WERI-Rb-1 (cell line): ENCODE results near the gene HIPK2.

Experiments used
- DNase-seq: peaks from one replicate; pipeline ENCODE4 v3.0.0-alpha.2; 2020
- H3K27ac ChIP-seq: fragments of 250-450 bp; sonication (Bioruptor Pico); 2 replicates; pipeline ENCODE4 v1.5.1; 2020; ENCODE audit warnings: mild to moderate bottlenecking, moderate library complexity
- H3K27me3 ChIP-seq: fragments of 250-450 bp; sonication (Bioruptor Pico); 2 replicates; pipeline ENCODE4 v1.5.1; 2021; ENCODE audit warnings: mild to moderate bottlenecking, low read depth, moderate library complexity; ENCODE audit not compliant: insufficient read depth, severe bottlenecking
- H3K36me3 ChIP-seq: fragments of 250-450 bp; sonication (Bioruptor Pico); 2 replicates; pipeline ENCODE4 v1.5.1; 2020; ENCODE audit warnings: mild to moderate bottlenecking, moderate library complexity
- H3K4me3 ChIP-seq: 2 replicates; pipeline ENCODE4 v1.5.1; 2011; ENCODE audit warnings: low read depth, mild to moderate bottlenecking, control low read depth, low read length
- H3K9me3 ChIP-seq: fragments of 250-450 bp; sonication (Bioruptor Pico); 2 replicates; pipeline ENCODE4 v1.5.1; 2021; ENCODE audit warnings: mild to moderate bottlenecking, moderate library complexity; ENCODE audit not compliant: severe bottlenecking
- TF ChIP-seq, protein P1 (sequence below): IDR thresholded peaks from 2 replicates; pipeline ENCODE4 v1.5.1; 2011; ENCODE audit warnings: low read depth, mild to moderate bottlenecking, control low read depth, inconsistent platforms, low read length

The HIPK2 gene

DNA sequence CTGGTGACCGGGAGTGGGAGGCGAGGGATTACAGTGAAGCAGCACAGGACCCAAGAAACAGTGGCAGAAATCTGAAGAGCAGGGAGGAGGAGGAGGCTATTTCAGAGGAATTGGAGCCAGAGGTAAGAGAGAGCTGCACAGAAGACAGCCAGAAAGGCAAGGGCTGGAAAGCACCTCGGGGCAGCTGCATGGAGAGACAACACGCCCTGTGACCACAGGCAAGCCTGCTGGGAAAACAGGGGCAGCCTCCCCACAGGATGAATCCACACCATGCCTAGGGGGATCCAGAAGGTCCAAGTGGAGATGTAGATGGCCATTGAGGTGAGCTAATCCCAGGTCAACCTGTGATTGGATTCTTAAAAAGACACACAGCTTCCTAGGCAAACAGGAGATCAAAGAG lies 135.5 kb downstream of the HIPK2 start:
- H3K4me3 ChIP-seq, result no peak overlapping the region
- peaks cover 52% of the 10 kb centered on the region for H3K36me3 ChIP-seq
- no peaks in the 10 kb centered on the region for H3K27me3 ChIP-seq
- H3K27ac ChIP-seq, result no peak overlapping the region
- DNase-seq, result no peak
- TF ChIP-seq, protein P1, sequence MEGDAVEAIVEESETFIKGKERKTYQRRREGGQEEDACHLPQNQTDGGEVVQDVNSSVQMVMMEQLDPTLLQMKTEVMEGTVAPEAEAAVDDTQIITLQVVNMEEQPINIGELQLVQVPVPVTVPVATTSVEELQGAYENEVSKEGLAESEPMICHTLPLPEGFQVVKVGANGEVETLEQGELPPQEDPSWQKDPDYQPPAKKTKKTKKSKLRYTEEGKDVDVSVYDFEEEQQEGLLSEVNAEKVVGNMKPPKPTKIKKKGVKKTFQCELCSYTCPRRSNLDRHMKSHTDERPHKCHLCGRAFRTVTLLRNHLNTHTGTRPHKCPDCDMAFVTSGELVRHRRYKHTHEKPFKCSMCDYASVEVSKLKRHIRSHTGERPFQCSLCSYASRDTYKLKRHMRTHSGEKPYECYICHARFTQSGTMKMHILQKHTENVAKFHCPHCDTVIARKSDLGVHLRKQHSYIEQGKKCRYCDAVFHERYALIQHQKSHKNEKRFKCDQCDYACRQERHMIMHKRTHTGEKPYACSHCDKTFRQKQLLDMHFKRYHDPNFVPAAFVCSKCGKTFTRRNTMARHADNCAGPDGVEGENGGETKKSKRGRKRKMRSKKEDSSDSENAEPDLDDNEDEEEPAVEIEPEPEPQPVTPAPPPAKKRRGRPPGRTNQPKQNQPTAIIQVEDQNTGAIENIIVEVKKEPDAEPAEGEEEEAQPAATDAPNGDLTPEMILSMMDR, result no peak
- H3K9me3 ChIP-seq, result no peaks in the 10 kb centered on the region

DNA sequence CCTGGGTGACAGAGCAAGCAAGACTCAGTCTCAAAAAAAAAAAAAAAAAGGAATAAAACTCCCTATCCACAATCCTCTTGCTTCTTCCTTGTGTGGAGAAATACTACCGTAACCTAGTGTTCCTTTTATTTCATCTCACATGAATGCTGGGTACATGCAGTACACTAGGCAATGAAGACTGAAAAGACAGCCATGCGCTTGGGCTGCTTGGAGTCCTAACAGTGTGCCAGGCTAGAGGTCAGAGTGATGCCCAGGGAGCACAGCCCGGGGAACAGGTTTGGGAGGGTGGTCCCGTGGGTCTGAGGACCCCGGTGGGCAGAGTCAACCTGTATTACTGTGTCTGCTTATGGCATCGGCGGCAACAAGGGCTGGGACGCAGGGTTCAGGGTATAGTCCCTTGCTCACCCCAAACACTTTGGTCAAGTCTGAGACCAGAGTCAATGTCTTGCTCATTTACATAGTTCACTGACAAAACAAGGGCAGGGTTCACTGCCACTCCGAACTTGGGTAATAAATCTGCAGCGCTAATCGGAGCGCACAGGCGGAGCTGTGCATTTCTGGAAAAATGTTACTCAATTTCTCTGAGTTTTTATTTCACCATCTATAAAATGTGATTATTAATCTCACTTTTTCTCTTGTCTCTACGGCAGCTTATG lies 136.3 kb downstream of the HIPK2 start:
- no peak overlapping the region for H3K4me3 ChIP-seq
- H3K36me3 ChIP-seq, result peaks cover 56% of the 10 kb centered on the region
- no peaks in the 10 kb centered on the region for H3K9me3 ChIP-seq
- no peaks in the 10 kb centered on the region for H3K27me3 ChIP-seq
- TF ChIP-seq, protein P1, result no peak
- no peak overlapping the region for H3K27ac ChIP-seq
- DNase-seq, result no peak

DNA sequence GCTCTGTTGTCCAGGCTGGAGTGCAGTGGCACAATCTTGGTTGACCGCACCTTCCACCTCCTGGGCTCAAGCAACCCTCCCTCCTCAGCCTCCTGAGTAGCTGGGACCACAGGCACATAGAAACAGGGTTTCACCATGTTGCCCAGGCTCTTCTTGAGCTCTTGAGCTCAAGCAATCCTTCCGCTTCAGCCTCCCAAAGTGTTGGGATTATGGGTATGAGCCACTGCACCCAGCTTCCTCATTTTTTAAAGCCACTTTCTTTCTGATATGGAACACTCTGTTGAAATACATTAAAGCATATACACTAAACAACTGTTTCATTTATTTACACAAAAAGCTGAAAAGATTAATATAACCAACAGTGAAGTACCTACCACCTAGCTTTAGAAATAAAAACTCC lies 137.1 kb downstream of the HIPK2 start:
- H3K27me3 ChIP-seq, result no peaks in the 10 kb centered on the region
- no peak overlapping the region for H3K27ac ChIP-seq
- DNase-seq, result no peak
- TF ChIP-seq, protein P1, result no peak
- peaks cover 52% of the 10 kb centered on the region for H3K36me3 ChIP-seq
- no peaks in the 10 kb centered on the region for H3K9me3 ChIP-seq
- H3K4me3 ChIP-seq, result no peak overlapping the region

DNA sequence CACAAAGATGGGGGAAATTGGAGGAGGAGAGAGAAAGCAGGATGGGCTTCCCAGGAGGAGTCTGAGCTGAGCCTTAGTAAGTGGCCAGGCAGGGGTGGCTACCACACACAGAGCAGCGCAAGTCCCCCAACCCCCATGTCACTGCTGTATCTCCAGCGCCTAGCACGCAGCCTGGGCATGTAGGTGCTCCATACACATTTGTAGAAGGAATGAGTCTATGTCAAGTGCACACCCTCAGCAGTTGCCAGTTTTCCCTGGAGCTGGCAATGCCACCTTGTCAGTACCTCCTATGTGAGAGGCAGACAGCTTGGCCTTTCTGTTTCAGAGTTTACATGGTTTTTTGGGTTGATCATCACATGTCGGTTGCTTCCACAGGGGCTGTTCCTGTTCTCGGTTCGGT lies 138.2 kb downstream of the HIPK2 start:
- no peak overlapping the region for H3K27ac ChIP-seq
- no peaks in the 10 kb centered on the region for H3K9me3 ChIP-seq
- no peak for DNase-seq
- no peak overlapping the region for H3K4me3 ChIP-seq
- H3K36me3 ChIP-seq, result peaks cover 41% of the 10 kb centered on the region
- TF ChIP-seq, protein P1, result no peak
- H3K27me3 ChIP-seq, result no peaks in the 10 kb centered on the region

DNA sequence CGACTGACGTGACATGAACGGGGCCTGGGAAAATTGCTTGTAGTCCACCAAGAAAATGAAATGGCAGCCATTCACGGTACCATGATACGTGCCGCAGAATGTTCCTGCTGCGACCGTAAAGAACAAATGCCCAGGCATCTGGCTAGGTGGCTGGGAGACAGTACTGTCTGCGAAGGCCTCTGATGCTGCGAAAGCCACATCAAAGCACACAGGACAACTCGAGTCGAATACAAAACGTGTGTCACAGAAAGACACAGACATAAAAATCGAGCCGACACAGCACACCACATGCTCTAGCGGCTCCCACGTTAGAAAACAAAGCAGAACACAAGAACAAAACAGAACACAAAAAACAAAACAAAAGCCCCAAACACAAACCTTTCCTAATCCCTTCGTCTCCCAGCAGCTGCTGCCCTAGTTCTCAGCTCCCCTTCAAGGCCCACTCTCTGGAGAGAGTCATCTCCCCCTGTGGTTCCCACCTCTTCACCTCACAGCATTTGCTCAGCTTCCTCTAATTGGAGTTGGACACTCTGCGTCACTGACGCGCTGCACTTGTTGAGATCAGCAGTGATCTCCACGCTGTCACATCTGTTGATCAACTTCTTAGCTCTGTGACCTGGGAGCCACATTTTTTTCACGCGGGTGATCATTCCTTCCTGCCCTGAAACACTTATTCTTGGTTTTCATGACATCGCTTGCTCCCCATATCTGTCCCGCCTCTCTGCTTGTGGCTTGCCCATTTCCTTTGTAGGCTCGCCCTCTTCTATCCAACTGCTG lies 142.1 kb downstream of the HIPK2 start:
- no peak for DNase-seq

More for the DNA sequence above, 142.1 kb downstream of the HIPK2 start:
- Histone ChIP-seq H3K4me3 (no peak overlapping the region), H3K27me3 (no peaks in the 10 kb centered on the region), H3K9me3 (no peaks in the 10 kb centered on the region), H3K36me3 (peaks cover 38% of the 10 kb centered on the region), H3K27ac (no peak overlapping the region)
- TF ChIP-seq, protein P1, result no peak
